Hematopoietic multipotent progenitor cell treated with erythropoietin and hydrocortisone succinate and interleukin-3 and kit ligand, for 17 days (in vitro differentiated cells): ENCODE measurements around the gene MR1.

ENCODE experiments used
- DNase-seq: peaks from one replicate; pipeline ENCODE4 v3.0.0-alpha.2; 2015; ENCODE audit warnings: low spot score

MR1 gene

GRCh38 chr1:181033799-181034451, at the start of gene MR1:
TSS of gene MR1 (plus strand) at chr1:181033983. CDS start at chr1:181034008, 25 bp downstream.
- peak; percentile 96 for DNase-seq

DNA sequence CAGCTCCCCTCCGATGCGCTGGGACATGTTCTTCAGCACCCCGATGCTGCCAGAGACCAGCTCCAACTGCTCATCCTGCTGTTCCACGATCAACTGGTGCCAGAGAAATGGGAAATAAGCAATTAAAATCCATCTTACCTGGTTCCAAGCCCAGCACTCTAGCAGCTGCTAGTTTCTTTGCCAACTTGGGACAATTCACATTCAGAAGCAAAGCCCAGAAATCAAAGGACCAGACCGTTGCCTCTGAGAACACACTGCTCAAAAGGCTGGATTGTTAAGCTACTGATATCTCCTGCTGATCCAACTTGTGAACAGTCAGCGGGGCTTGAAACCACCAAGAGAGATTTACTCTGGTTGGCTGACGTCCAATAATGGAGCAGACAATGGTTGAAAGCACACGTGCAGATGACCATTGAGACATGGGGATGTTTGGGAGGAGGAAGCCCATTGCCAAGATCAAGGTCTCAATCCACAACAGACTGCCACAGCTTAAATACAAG, 45.5 kb upstream of the MR1 start:
- no peak for DNase-seq

- DNase-seq, result no peak
These were observed 39.5 kb upstream of the MR1 start for GRCh38 chr1:180994262-180994661.

GRCh38 chr1:180997843-180998504, 35.8 kb upstream of the MR1 start:
- DNase-seq, result no peak

DNA sequence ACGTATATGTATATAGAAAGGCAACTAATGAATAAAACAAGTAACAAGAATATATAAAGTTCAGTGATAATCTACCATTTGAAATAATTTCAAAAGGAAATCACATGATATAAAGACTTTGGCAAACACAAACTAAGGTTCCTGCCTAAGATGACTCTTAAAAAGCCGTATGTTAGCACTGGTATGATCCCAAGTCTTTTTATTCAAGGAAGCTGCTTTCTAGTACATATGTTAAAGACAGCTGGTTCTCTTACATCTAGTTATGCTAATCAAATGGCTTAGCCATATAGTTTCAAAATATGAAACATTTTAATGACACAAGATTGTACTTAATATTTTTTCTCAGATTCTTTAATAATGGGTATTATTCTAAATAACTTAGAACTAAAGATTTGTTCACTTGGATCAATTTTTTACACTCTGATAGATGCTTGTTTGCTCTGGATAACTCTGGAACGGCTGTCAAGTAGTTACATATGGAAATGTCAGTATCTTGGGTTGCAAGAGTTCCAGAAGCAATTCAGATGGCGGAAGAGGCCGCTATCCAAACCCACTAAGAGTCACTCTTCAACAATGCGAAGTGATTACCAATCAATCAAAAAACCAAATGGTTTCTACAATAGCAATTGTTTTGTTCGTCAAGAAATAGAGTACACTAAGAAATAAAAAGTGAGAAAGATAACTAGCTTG, 32.5 kb upstream of the MR1 start:
- DNase-seq, result no peak

- DNase-seq, result no peak
These were observed 31.1 kb upstream of the MR1 start for GRCh38 chr1:181002582-181003172.

GRCh38 chr1:181010789-181011188, 23.0 kb upstream of the MR1 start:
- DNase-seq, result no peak

DNA sequence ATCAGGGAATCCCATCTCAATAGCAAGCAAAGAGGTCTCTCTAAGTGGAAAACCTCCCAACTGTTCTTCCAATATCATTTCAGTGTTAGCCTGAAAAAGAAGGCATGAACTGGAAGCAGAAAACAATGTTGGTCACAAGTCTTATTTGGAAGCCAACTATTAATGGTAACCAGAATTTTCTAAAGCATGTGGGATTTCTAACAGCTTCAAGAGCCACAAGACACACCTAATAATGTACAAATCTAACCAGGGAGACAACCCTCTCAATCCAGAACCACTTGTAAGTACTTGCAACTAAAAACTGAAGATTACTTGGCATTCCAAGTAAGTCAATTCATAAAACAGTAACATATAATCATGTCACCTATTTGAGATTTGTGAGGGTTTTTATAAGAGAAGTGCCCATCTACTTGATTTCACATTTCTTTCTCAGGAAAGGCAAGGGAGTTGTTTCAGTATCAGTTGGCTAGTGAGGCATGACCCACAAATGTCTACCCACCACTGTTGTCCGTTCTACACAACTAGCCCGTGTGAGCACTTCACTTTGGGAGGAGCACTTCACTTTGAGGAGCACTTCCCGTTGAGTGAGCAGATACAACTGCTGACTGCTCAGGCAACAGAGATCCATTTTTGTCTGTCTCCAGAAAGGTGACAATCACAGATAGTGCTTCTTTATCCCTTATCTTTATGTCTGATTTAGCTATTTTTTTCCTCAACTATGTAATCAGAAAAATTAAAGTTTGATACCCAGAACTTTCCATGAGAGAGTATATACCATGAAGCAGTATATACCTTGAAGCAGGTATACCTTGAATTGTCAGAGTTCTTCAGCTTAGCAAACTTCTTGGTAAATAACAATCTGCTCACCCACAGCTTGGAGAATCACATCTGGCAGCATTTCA, 22.2 kb upstream of the MR1 start:
- no peak for DNase-seq

DNA sequence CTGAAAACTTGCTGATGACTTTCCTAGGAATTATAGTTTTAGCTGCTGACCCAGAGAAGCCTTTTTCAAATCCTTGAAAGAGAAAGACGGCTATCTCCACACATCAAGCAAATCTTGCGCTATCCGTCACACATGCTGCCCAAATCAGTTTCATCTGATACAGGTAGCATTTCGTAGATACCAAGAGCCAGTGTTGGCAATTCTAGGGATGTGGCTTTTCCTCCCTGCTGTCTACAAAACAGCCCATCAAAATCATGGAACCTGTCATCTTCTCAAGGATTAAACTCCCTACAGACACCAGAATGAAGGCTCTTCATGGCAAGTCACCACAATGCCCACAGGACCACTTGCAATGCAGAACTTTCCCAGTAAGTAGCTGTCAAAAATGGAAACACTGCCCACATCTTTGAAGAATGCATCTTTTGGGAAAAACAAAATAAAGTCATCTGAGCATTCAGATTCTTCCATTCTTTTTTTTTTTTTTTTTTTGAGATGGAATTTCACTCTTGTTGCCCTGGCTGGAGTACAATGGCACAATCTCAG, 21.5 kb upstream of the MR1 start:
- DNase-seq, result no peak

GRCh38 chr1:181013144-181013543, 20.6 kb upstream of the MR1 start:
- DNase-seq, result no peak

GRCh38 chr1:181014477-181015250, 19.1 kb upstream of the MR1 start:
- no peak for DNase-seq

- DNase-seq, result no peak
These were observed 18.6 kb upstream of the MR1 start for GRCh38 chr1:181015251-181015615.

GRCh38 chr1:181016563-181016962, 17.2 kb upstream of the MR1 start:
- DNase-seq, result no peak

GRCh38 chr1:181018901-181019681, 14.7 kb upstream of the MR1 start:
- no peak for DNase-seq

- no peak for DNase-seq
These were observed 12.6 kb upstream of the MR1 start for GRCh38 chr1:181021159-181021558.

- DNase-seq, result peak; percentile 38
These were observed 11.9 kb upstream of the MR1 start for GRCh38 chr1:181021811-181022434.

- no peak for DNase-seq
These were observed 10.3 kb upstream of the MR1 start for GRCh38 chr1:181023265-181024057.

DNA sequence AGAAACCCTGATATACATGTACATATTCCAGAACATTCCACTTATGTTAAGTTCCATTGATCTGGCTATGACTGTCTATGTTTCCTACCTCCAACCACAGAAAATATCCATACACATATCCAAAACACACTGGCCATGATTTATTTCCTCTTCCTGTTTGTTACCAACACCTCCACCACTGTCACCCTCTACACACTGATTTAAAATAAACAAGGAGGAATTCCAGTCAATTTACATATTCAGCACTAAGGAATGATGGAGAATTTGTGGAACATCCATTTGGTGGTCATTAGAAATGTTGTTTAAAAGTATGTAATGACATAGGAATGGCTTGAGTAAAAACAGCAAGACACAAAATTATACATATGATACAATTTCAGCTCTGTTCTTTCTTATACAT, 5.6 kb upstream of the MR1 start:
- no peak for DNase-seq

DNA sequence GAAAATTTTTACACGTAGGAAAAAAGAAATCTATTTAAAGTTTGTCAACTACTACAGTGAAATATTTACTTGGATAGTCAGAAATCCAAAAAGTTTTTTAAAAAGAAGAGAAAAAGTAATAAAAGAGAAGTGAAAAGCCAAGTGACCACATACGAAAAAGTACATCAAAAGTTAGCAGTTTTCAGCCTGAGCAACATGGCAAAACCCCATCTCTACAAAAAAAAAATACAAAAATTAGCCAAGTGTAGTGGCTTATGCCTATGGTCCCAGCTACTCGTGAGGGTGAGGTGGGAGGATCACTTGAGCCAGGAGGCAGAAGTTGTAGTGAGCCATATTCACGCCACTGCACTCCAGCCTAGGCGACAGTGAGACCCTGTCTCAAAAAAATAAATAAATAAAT, 5.2 kb upstream of the MR1 start:
- no peak for DNase-seq
